Effector CD8-positive, alpha-beta T cell (primary cell): ENCODE measurements around the gene PDYN.

Experiments used
- DNase-seq: peaks from one replicate; lab custom pipeline; 2025; lab: John Stamatoyannopoulos, UW

The PDYN gene

GRCh38 chr20:1934721-1935573, 58.9 kb downstream of the PDYN start:
- DNase-seq, result no peak

- no peak for DNase-seq
Observed at GRCh38 chr20:1934156-1934555, 59.7 kb downstream of the PDYN start.

- no peak for DNase-seq
Observed at GRCh38 chr20:1933465-1933870, 60.4 kb downstream of the PDYN start.

DNA sequence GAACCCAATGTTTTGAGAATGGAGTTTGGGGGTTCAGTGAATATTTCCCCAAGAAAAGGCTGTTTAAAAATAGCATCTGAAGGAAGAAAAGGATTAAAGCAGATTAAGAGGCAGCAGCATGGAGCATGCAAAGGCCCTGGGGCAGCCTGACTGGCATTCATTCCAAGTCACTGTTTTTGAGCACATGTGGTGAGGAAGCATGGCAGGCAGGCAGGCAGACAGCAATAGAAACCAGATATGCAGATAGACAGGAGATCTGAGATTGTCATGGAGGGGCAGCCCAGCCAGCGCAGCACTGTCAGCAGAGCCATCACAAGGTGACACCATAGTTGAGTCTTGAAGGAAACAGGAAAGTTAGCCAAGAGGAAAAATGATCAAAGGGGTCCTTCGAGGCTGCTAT, 60.9 kb downstream of the PDYN start:
- no peak for DNase-seq

- DNase-seq, result no peak
Observed at GRCh38 chr20:1931830-1932229, 62.0 kb downstream of the PDYN start.

- DNase-seq, result no peak
Observed at GRCh38 chr20:1930165-1930564, 63.7 kb downstream of the PDYN start.

DNA sequence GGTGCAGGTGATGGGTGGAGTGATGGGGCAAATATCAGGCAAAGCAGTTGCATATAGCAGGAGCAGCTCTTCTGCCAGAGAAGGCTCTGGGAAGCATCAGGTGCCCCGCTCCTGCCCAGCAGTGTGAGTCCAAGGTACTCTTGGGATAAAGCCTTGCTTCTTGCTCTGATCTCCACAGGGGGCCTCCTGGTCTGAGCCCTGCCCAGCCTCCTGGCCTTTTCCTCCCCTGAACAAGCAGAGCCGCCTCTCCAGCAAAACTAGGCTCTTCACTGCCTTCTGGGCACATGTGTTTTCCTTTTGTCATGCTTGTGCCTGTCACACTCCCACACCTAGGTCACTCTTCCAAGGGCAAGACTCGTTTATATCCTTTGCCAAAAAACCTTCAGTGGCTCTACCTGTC, 64.4 kb downstream of the PDYN start:
- DNase-seq, result no peak

DNA sequence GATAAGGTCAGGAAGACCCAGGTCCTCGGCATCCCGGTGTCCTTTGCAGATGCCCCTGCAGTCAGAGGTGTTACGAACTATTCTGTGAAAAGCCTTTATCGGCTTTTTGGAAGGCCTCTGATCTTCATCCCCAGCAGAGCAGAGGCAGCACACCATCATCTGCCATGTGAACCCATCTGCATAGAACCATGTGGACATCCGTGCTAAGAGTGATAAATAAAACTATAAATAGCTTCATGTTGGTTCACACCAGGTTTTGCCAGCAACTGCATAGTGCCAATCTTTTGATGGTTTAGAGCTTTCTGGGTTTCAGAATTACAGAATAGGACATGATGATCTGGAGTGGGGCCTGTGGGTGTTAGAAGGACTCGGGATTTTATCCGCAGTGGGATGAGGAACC, 65.1 kb downstream of the PDYN start:
- DNase-seq, result no peak
